ENCODE data around the gene TCTN1. TPM values are rescaled to one million over a fixed set of nuclear protein-coding genes. Genes with fewer than 3 reads are reported as not detected.

Gene TCTN1
- total and polyA plus RNA-seq, 9 of the 15 experiments (the other 6 are each of a cell fraction or from before 2014, with no cell fraction given) = 0.32 to 12.5 (median 4.0) TPM

DNA sequence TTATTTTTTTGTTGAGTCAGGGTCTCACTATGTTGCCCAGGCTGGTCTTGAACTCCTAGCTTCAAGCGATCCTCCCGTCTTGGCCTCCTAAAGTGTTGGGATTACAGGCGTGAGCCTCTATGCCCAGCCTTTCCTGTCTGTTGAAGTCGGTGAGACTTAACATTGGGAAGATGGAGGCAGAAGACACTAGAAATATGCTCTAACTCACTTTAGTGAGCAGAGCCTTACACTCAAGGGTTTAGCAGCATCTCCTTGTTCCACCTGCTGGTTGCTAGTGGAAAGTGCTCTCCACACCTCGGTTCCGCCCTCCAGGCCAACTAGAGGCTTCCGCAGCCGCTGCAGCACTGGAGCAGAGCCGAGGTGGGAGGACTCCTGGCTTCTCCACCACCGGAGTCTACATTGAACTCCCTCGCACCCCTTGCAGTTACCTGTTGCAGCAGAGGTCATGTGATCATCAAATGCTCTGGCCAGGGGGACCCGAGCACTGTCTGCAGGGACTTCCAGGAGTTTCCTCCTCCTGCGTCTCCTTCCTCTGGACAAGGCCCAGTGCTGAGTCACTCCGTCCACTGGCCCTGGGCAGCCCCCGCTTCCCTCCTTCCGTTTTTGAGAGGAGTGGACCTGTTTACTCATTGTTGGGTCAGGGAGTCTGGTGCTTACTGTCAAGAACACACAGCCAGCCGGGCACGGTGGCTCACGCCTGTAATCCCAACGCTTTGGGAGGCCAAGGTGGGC lies 84.4 kb downstream of the TCTN1 start (continued):
- peak; percentile 70 for TF ChIP-seq MGA (IDR thresholded peaks at IDR 0.05)
- TF ChIP-seq, protein P1, sequence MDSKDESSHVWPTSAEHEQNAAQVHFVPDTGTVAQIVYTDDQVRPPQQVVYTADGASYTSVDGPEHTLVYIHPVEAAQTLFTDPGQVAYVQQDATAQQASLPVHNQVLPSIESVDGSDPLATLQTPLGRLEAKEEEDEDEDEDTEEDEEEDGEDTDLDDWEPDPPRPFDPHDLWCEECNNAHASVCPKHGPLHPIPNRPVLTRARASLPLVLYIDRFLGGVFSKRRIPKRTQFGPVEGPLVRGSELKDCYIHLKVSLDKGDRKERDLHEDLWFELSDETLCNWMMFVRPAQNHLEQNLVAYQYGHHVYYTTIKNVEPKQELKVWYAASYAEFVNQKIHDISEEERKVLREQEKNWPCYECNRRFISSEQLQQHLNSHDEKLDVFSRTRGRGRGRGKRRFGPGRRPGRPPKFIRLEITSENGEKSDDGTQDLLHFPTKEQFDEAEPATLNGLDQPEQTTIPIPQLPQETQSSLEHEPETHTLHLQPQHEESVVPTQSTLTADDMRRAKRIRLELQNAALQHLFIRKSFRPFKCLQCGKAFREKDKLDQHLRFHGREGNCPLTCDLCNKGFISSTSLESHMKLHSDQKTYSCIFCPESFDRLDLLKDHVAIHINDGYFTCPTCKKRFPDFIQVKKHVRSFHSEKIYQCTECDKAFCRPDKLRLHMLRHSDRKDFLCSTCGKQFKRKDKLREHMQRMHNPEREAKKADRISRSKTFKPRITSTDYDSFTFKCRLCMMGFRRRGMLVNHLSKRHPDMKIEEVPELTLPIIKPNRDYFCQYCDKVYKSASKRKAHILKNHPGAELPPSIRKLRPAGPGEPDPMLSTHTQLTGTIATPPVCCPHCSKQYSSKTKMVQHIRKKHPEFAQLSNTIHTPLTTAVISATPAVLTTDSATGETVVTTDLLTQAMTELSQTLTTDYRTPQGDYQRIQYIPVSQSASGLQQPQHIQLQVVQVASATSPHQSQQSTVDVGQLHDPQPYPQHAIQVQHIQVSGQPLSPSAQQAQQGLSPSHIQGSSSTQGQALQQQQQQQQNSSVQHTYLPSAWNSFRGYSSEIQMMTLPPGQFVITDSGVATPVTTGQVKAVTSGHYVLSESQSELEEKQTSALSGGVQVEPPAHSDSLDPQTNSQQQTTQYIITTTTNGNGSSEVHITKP (IDR thresholded peaks at IDR 0.05; ENCODE audit: partially characterized antibody) = peak; percentile 11
- TF ChIP-seq CHD4 (IDR thresholded peaks at IDR 0.05; ENCODE audit: insufficient read depth, insufficient replicate concordance, low read depth, low read length, poor library complexity, severe bottlenecking) = no peak
- TF ChIP-seq HNRNPLL (IDR thresholded peaks at IDR 0.05; ENCODE audit: low read depth, low read length, poor library complexity, severe bottlenecking) = peak; percentile 55
- peak; percentile 77; the same call in 1 of the 2 replicates for TF ChIP-seq SMARCC2 (IDR thresholded peaks at IDR 0.05; ENCODE audit: low read depth)
- no peak for TF ChIP-seq ZBTB12 (CRISPR knock-in tag; IDR thresholded peaks at IDR 0.05)
- peak; percentile 32; the same call in 1 of the 2 replicates for TF ChIP-seq PHF8 (IDR thresholded peaks at IDR 0.05; ENCODE audit: borderline replicate concordance, low read length)
- peak; percentile 33 for TF ChIP-seq ZFP36 (IDR thresholded peaks at IDR 0.05; ENCODE audit: low read depth, low read length, partially characterized antibody)
- TF ChIP-seq NFIX (CRISPR knock-in tag; IDR thresholded peaks at IDR 0.05; ENCODE audit: low read depth) = no peak
- peak; percentile 64; the same call in 1 of the 2 replicates for TF ChIP-seq GATAD2A (IDR thresholded peaks at IDR 0.05)
